Neuronal stem cell (in vitro differentiated cells): ENCODE results near the gene C20orf173.

ENCODE experiments used
- DNase-seq: peaks from one replicate; pipeline ENCODE4 v3.0.0-alpha.2; 2013; ENCODE audit warnings: low spot score
- H2AFZ ChIP-seq: one replicate; pipeline ENCODE4 v1.6.1; 2013; ENCODE audit warnings: mild to moderate bottlenecking, low read length, inconsistent platforms
- H2AK5ac ChIP-seq: 2 replicates; pipeline ENCODE4 v1.6.1; 2013; ENCODE audit warnings: low read depth, mild to moderate bottlenecking, inconsistent platforms, low read length, moderate library complexity, mixed read lengths
- H2BK120ac ChIP-seq: 2 replicates; pipeline ENCODE4 v1.6.1; 2013; ENCODE audit warnings: low read depth, mild to moderate bottlenecking, inconsistent platforms, low read length, moderate library complexity, mixed read lengths
- H2BK12ac ChIP-seq: one replicate; pipeline ENCODE4 v1.6.1; 2013; ENCODE audit warnings: low read length, inconsistent platforms
- H2BK15ac ChIP-seq: 2 replicates; pipeline ENCODE4 v1.6.1; 2013; ENCODE audit warnings: mild to moderate bottlenecking, low read length, inconsistent platforms, mixed read lengths
- H2BK5ac ChIP-seq: one replicate; pipeline ENCODE4 v1.6.1; 2013; ENCODE audit warnings: inconsistent platforms, mild to moderate bottlenecking, low read length, moderate library complexity
- H3K14ac ChIP-seq: one replicate; pipeline ENCODE4 v1.6.1; 2013; ENCODE audit warnings: low read length, inconsistent platforms
- H3K18ac ChIP-seq: 2 replicates; pipeline ENCODE4 v1.6.1; 2013; ENCODE audit warnings: low read length, inconsistent platforms
- H3K23ac ChIP-seq: 2 replicates; pipeline ENCODE4 v1.6.1; 2013; ENCODE audit warnings: low read depth, mild to moderate bottlenecking, mixed read lengths, low read length, inconsistent platforms; ENCODE audit not compliant: poor library complexity
- H3K27ac ChIP-seq: replicated peaks from 3 replicates; pipeline ENCODE4 v1.5.1; 2013; ENCODE audit warnings: low read length, inconsistent platforms
- H3K27me3 ChIP-seq, 3 experiments: 2 replicates each; pipeline ENCODE4 v1.6.1; 2013; ENCODE audit warnings: low read length in 3 of 3, mild to moderate bottlenecking in 2 of 3, inconsistent platforms in 1 of 3, low read depth in 1 of 3, mixed read lengths in 1 of 3, moderate library complexity in 1 of 3; ENCODE audit not compliant: control insufficient read depth in 3 of 3, insufficient read depth in 3 of 3
- H3K36me3 ChIP-seq, 2 donors: replicated peaks in 1 of 2; 2 replicates each; pipeline ENCODE4 v1.6.1; 2013; ENCODE audit warnings: low read length in 2 of 2; ENCODE audit not compliant: control insufficient read depth in 2 of 2, insufficient read depth in 2 of 2
- H3K4ac ChIP-seq: 2 replicates; pipeline ENCODE4 v1.6.1; 2013; ENCODE audit warnings: inconsistent platforms, mild to moderate bottlenecking, low read length, moderate library complexity
- H3K4me1 ChIP-seq, 2 donors: 1 replicate in 1 of 2; 2 replicates in 1 of 2; pipeline ENCODE4 v1.6.1; 2013; ENCODE audit warnings: low read length in 2 of 2, low read depth in 1 of 2; ENCODE audit not compliant: control insufficient read depth in 2 of 2, insufficient read depth in 1 of 2
- H3K4me2 ChIP-seq: one replicate; pipeline ENCODE4 v1.6.1; 2013; ENCODE audit warnings: mild to moderate bottlenecking, low read length, inconsistent platforms; ENCODE audit not compliant: insufficient read depth, poor library complexity, severe bottlenecking
- H3K4me3 ChIP-seq, 2 donors: 2 replicates each; pipeline ENCODE4 v1.5.1; 2013; ENCODE audit warnings: low read length in 2 of 2, mild to moderate bottlenecking in 2 of 2, inconsistent platforms in 1 of 2, moderate library complexity in 1 of 2
- H3K79me1 ChIP-seq: one replicate; pipeline ENCODE4 v1.6.1; 2013; ENCODE audit warnings: low read depth, mild to moderate bottlenecking, inconsistent platforms, low read length, moderate library complexity
- H3K9ac ChIP-seq: one replicate; pipeline ENCODE4 v1.6.1; 2013; ENCODE audit warnings: mild to moderate bottlenecking, low read depth, low read length, inconsistent platforms; ENCODE audit not compliant: poor library complexity
- H3K9me3 ChIP-seq, 2 donors: replicated peaks in 1 of 2; 2 replicates each; pipeline versions ENCODE3 to v1.6.1; 2013; ENCODE audit warnings: low read length in 2 of 2, mild to moderate bottlenecking in 2 of 2, inconsistent platforms in 1 of 2, low read depth in 1 of 2, mixed read lengths in 1 of 2, moderate library complexity in 1 of 2; ENCODE audit not compliant: control insufficient read depth in 2 of 2, insufficient read depth in 1 of 2
- H4K8ac ChIP-seq: one replicate; pipeline ENCODE4 v1.6.1; 2013; ENCODE audit warnings: low read depth, mild to moderate bottlenecking, inconsistent platforms, low read length, moderate library complexity
- H4K91ac ChIP-seq: one replicate; pipeline ENCODE4 v1.6.1; 2013; ENCODE audit warnings: low read length, low read depth, mild to moderate bottlenecking, inconsistent platforms; ENCODE audit not compliant: poor library complexity
- WGBS, 2 donors: extraction: QIAGEN DNeasy Blood & Tissue Kit; methylation state at CpG; one replicate each; pipeline ENCODE4 v1.1.7; 2013; ENCODE audit warnings: missing lambda C conversion rate in 2 of 2, mixed read lengths in 1 of 2; ENCODE audit not compliant: insufficient read length in 2 of 2, insufficient replicate concordance in 1 of 2; ENCODE audit errors: extremely low coverage in 2 of 2; 5-methylcytosine and 5-hydroxymethylcytosine counted together

C20orf173 gene

DNA sequence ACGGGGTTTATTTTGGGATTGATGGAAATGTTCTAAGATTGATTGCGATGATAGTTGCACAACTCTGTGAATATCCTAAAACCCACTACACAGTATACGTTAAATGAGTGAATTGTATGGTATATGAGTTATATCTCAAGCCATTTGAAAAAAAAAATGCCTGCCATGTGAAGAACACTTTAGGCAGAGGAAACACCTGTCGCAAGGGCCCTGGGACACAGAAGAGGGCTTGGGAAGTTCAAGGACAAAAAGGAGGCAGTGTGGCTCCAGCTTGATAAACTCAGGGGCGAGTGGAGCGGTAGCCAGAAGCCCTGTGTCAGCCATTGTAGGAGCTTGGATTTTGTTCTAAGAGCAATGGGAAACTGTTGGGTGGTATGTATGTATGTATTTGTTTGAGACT is 37.1 kb downstream of the C20orf173 start:
- Histone ChIP-seq H2BK12ac (no peak overlapping the region), H3K36me3 (peaks cover 39 to 96% of the 10 kb centered on the region in 2 donors), H3K9me3 (no peaks in the 10 kb centered on the region), H3K23ac (no peak overlapping the region), H2AK5ac (no peak overlapping the region), H3K14ac (no peak overlapping the region), H3K79me1 (peaks cover 3% of the 10 kb centered on the region), H3K4me3 (no peak overlapping the region), H2BK120ac (no peak overlapping the region), H2AFZ (no peak overlapping the region), H2BK5ac (no peak overlapping the region), H4K91ac (no peak overlapping the region), H3K27ac (no peak overlapping the region), H3K18ac (no peak overlapping the region), H3K4me1 (peaks cover 0 to 1% of the 10 kb centered on the region in 2 donors), H3K4ac (no peak overlapping the region), H4K8ac (no peak overlapping the region), H3K4me2 (no peak overlapping the region), H3K9ac (no peak overlapping the region), H3K27me3 (no peaks in the 10 kb centered on the region), H2BK15ac (no peak overlapping the region)
- no peak for DNase-seq
- WGBS, 2 donors = no CpG with 5 or more reads among the region's 6 CpGs

DNA sequence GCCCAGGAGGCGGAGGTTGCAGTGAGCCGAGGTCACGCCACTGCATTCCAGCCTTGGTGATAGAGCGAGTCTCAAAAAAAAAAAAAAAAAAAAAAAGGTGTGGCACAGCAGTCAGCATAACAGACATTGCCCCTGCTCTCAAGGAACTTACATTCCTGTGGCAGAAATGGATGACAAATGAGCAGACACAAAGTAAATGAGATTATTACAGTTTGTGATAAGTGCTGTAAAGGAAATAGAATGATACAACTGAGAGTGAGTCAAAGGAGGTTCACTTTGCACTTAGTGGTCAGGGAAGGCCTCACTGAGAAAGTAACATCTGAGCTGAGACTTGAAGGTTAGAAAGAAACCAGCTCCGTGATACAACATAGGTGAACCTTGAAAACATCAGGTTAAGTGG is 37.6 kb downstream of the C20orf173 start:
- H3K36me3 ChIP-seq = peaks cover 36 to 95% of the 10 kb centered on the region in 2 donors
- no peak overlapping the region for H2BK120ac ChIP-seq
- H3K9ac ChIP-seq = no peak overlapping the region
- H3K4me2 ChIP-seq = no peak overlapping the region
- no peak overlapping the region for H3K18ac ChIP-seq
- no peak overlapping the region for H4K91ac ChIP-seq
- H3K14ac ChIP-seq = no peak overlapping the region
- H4K8ac ChIP-seq = no peak overlapping the region
- no peak overlapping the region for H3K23ac ChIP-seq
- no peak for DNase-seq
- no peak overlapping the region for H3K4ac ChIP-seq
- peaks cover 0 to 1% of the 10 kb centered on the region in 2 donors for H3K4me1 ChIP-seq
- H2BK5ac ChIP-seq = no peak overlapping the region
- no peak overlapping the region for H2AFZ ChIP-seq
- WGBS, 2 donors = no CpG with 5 or more reads among the region's 5 CpGs
- no peaks in the 10 kb centered on the region for H3K27me3 ChIP-seq
- H2BK12ac ChIP-seq = no peak overlapping the region
- no peak overlapping the region for H3K4me3 ChIP-seq
- no peak overlapping the region for H3K27ac ChIP-seq
- H2AK5ac ChIP-seq = no peak overlapping the region
- no peaks in the 10 kb centered on the region for H3K9me3 ChIP-seq
- H2BK15ac ChIP-seq = no peak overlapping the region
- peaks cover 3% of the 10 kb centered on the region for H3K79me1 ChIP-seq

DNA sequence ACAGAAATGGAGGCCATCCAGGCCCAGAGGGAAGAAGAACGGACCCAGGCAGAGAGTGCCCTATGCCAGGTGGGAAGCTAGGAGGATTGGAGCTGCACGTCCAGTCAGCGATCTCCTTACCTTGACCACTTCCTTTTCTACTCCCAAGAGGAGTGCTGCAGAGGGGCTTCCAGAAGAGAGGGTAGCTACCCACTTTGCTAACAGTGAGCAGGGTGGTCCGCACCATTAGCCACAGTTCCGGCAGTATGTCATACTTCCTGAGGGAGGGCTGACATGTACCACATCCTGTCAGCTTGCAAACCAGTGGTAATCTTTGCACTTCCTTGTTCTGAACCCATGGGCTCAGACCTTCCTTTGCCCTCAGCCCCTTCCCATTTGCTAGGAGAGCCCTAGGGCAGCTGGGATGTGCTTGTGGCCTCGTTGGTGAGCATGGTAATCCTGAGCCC is 38.7 kb downstream of the C20orf173 start:
- no peak overlapping the region for H2AK5ac ChIP-seq
- WGBS, 2 donors = no CpG with 5 or more reads among the region's 6 CpGs
- no peak overlapping the region for H4K91ac ChIP-seq
- H2AFZ ChIP-seq = no peak overlapping the region
- H3K79me1 ChIP-seq = peaks cover 3% of the 10 kb centered on the region
- H3K27me3 ChIP-seq = no peaks in the 10 kb centered on the region
- H3K4me1 ChIP-seq = peaks cover 0 to 1% of the 10 kb centered on the region in 2 donors
- no peak overlapping the region for H3K4me3 ChIP-seq
- H3K14ac ChIP-seq = no peak overlapping the region
- H2BK120ac ChIP-seq = no peak overlapping the region
- DNase-seq = no peak
- no peak overlapping the region for H2BK15ac ChIP-seq
- peaks cover 34 to 96% of the 10 kb centered on the region in 2 donors for H3K36me3 ChIP-seq
- H3K4ac ChIP-seq = no peak overlapping the region
- H3K9ac ChIP-seq = no peak overlapping the region
- H2BK12ac ChIP-seq = no peak overlapping the region
- H3K4me2 ChIP-seq = no peak overlapping the region
- H3K9me3 ChIP-seq = no peaks in the 10 kb centered on the region
- H3K23ac ChIP-seq = no peak overlapping the region
- H3K18ac ChIP-seq = no peak overlapping the region
- H4K8ac ChIP-seq = no peak overlapping the region
- no peak overlapping the region for H3K27ac ChIP-seq
- no peak overlapping the region for H2BK5ac ChIP-seq

DNA sequence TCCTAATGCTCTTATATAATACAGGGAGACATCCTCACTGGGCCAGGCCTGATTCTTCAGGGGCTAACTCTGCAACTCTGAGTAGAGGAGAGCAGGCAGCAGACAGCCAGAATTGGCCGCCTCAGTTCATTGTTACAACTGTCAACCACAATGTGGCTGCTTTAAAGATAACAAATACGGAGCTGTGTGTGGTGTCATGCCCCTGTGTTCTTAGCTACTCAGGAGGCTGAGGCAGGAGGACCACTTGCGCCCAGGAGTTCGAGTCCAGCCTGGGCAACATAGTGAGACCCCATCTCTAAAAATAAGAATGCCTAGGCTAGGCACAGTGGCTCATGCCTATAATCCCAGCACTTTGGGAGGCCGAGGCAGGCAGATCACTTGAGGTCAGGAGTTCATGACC is 39.7 kb downstream of the C20orf173 start:
- no CpG with 5 or more reads among the region's 5 CpGs for WGBS, 2 donors
- H3K36me3 ChIP-seq = peaks cover 30 to 96% of the 10 kb centered on the region in 2 donors

More for the DNA sequence above, 39.7 kb downstream of the C20orf173 start:
- no peak overlapping the region for H3K14ac ChIP-seq
- H2BK12ac ChIP-seq = no peak overlapping the region
- H3K27ac ChIP-seq = no peak overlapping the region
- H3K9me3 ChIP-seq = no peaks in the 10 kb centered on the region
- H2AFZ ChIP-seq = no peak overlapping the region
- peaks cover 3% of the 10 kb centered on the region for H3K79me1 ChIP-seq
- no peak overlapping the region for H4K8ac ChIP-seq
- no peak overlapping the region for H4K91ac ChIP-seq
- no peak overlapping the region for H3K4me2 ChIP-seq
- H2BK15ac ChIP-seq = no peak overlapping the region
- no peak overlapping the region for H2BK120ac ChIP-seq
- no peak overlapping the region for H2BK5ac ChIP-seq
- no peak overlapping the region for H3K23ac ChIP-seq
- H2AK5ac ChIP-seq = no peak overlapping the region
- H3K18ac ChIP-seq = no peak overlapping the region
- H3K4me3 ChIP-seq = no peak overlapping the region
- no peak overlapping the region for H3K9ac ChIP-seq
- H3K27me3 ChIP-seq = no peaks in the 10 kb centered on the region
- DNase-seq = no peak
- peaks cover 0 to 1% of the 10 kb centered on the region in 2 donors for H3K4me1 ChIP-seq
- H3K4ac ChIP-seq = no peak overlapping the region
